GM12872 (cell line): ENCODE measurements around the gene PLA1A.

Source experiments
- CTCF ChIP-seq: IDR thresholded peaks from 3 replicates; pipeline ENCODE4 v1.5.1; 2011; ENCODE audit warnings: low read depth, mild to moderate bottlenecking, low read length, moderate library complexity; ENCODE audit not compliant: insufficient read depth

Gene PLA1A

GRCh38 chr3:119628390-119628789, 30.7 kb downstream of the PLA1A start:
- TF ChIP-seq CTCF, result no peak

GRCh38 chr3:119628816-119629445, 31.2 kb downstream of the PLA1A start:
- TF ChIP-seq CTCF, result no peak

- peak; percentile 8; the same call in 1 of the 3 replicates for TF ChIP-seq CTCF
These were observed 32.6 kb downstream of the PLA1A start for GRCh38 chr3:119630128-119630879.

- TF ChIP-seq CTCF, result no peak
These were observed 33.2 kb downstream of the PLA1A start for GRCh38 chr3:119630880-119631329.

GRCh38 chr3:119631516-119631915, 33.8 kb downstream of the PLA1A start:
- TF ChIP-seq CTCF, result no peak

GRCh38 chr3:119632216-119632615, 34.5 kb downstream of the PLA1A start:
- no peak for TF ChIP-seq CTCF

GRCh38 chr3:119632829-119633228, 35.1 kb downstream of the PLA1A start:
- TF ChIP-seq CTCF, result no peak
